BLaER1 treated with 17β-estradiol and CSF1 and Interleukin-3, amounts not matched to agents 10 nM and 100 nM (cell line): Measurements from ENCODE around the gene SPESP1.
"Not testable (repeated sequence)": the region's sequence is repeated elsewhere in the genome, so short reads cannot be mapped to it uniquely, and the experiment has no call there.

Experiments
- H3K27ac ChIP-seq, 11 experiments: shearing (Covaris generic); formaldehyde crosslinking; 2 replicates each; pipeline ENCODE4 v1.8.1; 2022
- H3K27me3 ChIP-seq, 11 experiments: shearing (Covaris generic); formaldehyde crosslinking; 2 replicates each; pipeline ENCODE4 v1.8.1; 2022
- H3K36me3 ChIP-seq, 11 experiments: shearing (Covaris generic); formaldehyde crosslinking; 2 replicates each; pipeline ENCODE4 v1.8.1; 2022
- H3K4me1 ChIP-seq, 10 experiments: shearing (Covaris generic); formaldehyde crosslinking; 2 replicates each; pipeline ENCODE4 v1.8.1; 2022
- H3K4me2 ChIP-seq, 11 experiments: shearing (Covaris generic); formaldehyde crosslinking; 2 replicates each; pipeline ENCODE4 v1.8.1; 2022
- H3K4me3 ChIP-seq, 10 experiments: shearing (Covaris generic); formaldehyde crosslinking; 2 replicates each; pipeline ENCODE4 v1.8.1; 2022
- H3K9ac ChIP-seq, 11 experiments: shearing (Covaris generic); formaldehyde crosslinking; 2 replicates each; pipeline ENCODE4 v1.8.1; 2022
- H3K9me3 ChIP-seq, 11 experiments: shearing (Covaris generic); formaldehyde crosslinking; replicated peaks in 1 of 11; 2 replicates each; pipeline ENCODE4 v1.8.1; 2022
- H4K20me1 ChIP-seq, 11 experiments: shearing (Covaris generic); formaldehyde crosslinking; 2 replicates each; pipeline ENCODE4 v1.8.1; 2022
- Cebpa-rat ChIP-seq, 11 experiments: shearing (Covaris generic); IDR thresholded peaks; 2 replicates each; pipeline ENCODE4 v1.8.1; 2022

SPESP1 gene

GRCh38 chr15:68939501-68939900 lies 9.2 kb downstream of the SPESP1 start:
- Histone ChIP-seq H3K9ac (no peak overlapping the region), H3K9me3 (no peaks in the 10 kb centered on the region; a peak in 1 of 22 replicates), H3K4me1 (no peaks in the 10 kb centered on the region), H3K4me2 (no peak overlapping the region), H3K27ac (no peak overlapping the region), H3K27me3 (no peaks in the 10 kb centered on the region), H3K36me3 (no peaks in the 10 kb centered on the region), H3K4me3 (no peak overlapping the region), H4K20me1 (no peaks in the 10 kb centered on the region)
- no peak for TF ChIP-seq Cebpa-rat (IDR thresholded peaks at IDR 0.05)

- no peak overlapping the region for H3K4me3 ChIP-seq
- no peaks in the 10 kb centered on the region for H3K36me3 ChIP-seq
- no peak overlapping the region for H3K9ac ChIP-seq
- TF ChIP-seq Cebpa-rat (IDR thresholded peaks at IDR 0.05), result no peak
- H3K27me3 ChIP-seq, result no peaks in the 10 kb centered on the region
- H3K9me3 ChIP-seq, result peaks cover 0 to 14% (median 6%) of the 10 kb centered on the region in 11 experiments; a peak in 5 of 22 replicates
- no peaks in the 10 kb centered on the region for H4K20me1 ChIP-seq
- no peak overlapping the region for H3K27ac ChIP-seq
- no peaks in the 10 kb centered on the region for H3K4me1 ChIP-seq
- H3K4me2 ChIP-seq, result no peak overlapping the region
These were observed 21.5 kb downstream of the SPESP1 start for GRCh38 chr15:68951813-68952212.

- no peak overlapping the region for H3K9ac ChIP-seq
- no peaks in the 10 kb centered on the region for H4K20me1 ChIP-seq
- no peaks in the 10 kb centered on the region for H3K27me3 ChIP-seq
- no peak overlapping the region for H3K4me2 ChIP-seq
- no peak overlapping the region for H3K27ac ChIP-seq
- H3K9me3 ChIP-seq, result peaks cover 0 to 6% (median 4%) of the 10 kb centered on the region in 11 experiments; a peak in 5 of 22 replicates
- H3K36me3 ChIP-seq, result no peaks in the 10 kb centered on the region
- TF ChIP-seq Cebpa-rat (IDR thresholded peaks at IDR 0.05), result no peak
- H3K4me1 ChIP-seq, result 0 out of 20 replicates have a peak, but pooled peaks cover 0 to 4% (median 0%) of the 10 kb centered on the region in 10 experiments
- H3K4me3 ChIP-seq, result no peak overlapping the region
These were observed 27.4 kb downstream of the SPESP1 start for GRCh38 chr15:68957696-68958095.

- Histone ChIP-seq H3K9ac (no peak overlapping the region), H4K20me1 (no peaks in the 10 kb centered on the region)
These were observed 28.3 kb downstream of the SPESP1 start for GRCh38 chr15:68958597-68958996.

GRCh38 chr15:68962465-68962864 lies 32.1 kb downstream of the SPESP1 start:
- Histone ChIP-seq H3K27me3 (no peaks in the 10 kb centered on the region), H3K36me3 (no peaks in the 10 kb centered on the region), H3K4me1 (peaks cover 0 to 12% (median 0%) of the 10 kb centered on the region in 10 experiments; a peak in 3 of 20 replicates), H3K9me3 (peaks cover 0 to 34% (median 25%) of the 10 kb centered on the region in 11 experiments; a peak in 19 of 22 replicates), H3K27ac (no peak overlapping the region), H3K4me2 (no peak overlapping the region), H3K9ac (no peak overlapping the region), H4K20me1 (no peaks in the 10 kb centered on the region), H3K4me3 (no peak overlapping the region)
- no peak for TF ChIP-seq Cebpa-rat (IDR thresholded peaks at IDR 0.05)

More at GRCh38 chr15:68958597-68958996, 28.3 kb downstream of the SPESP1 start:
- H3K9me3 ChIP-seq, result peaks cover 0 to 14% (median 11%) of the 10 kb centered on the region in 11 experiments; a peak in 11 of 22 replicates
- no peaks in the 10 kb centered on the region for H3K36me3 ChIP-seq
- H3K27me3 ChIP-seq, result no peaks in the 10 kb centered on the region
- H3K4me3 ChIP-seq, result no peak overlapping the region
- 0 out of 20 replicates have a peak, but pooled peaks cover 0 to 6% (median 0%) of the 10 kb centered on the region in 10 experiments for H3K4me1 ChIP-seq
- TF ChIP-seq Cebpa-rat (IDR thresholded peaks at IDR 0.05), result no peak
- H3K4me2 ChIP-seq, result no peak overlapping the region
- H3K27ac ChIP-seq, result no peak overlapping the region

GRCh38 chr15:68963719-68964118 lies 33.4 kb downstream of the SPESP1 start:
- H3K9ac ChIP-seq, H4K20me1 ChIP-seq, H3K27ac ChIP-seq, H3K4me2 ChIP-seq, H3K36me3 ChIP-seq, H3K27me3 ChIP-seq, H3K4me3 ChIP-seq: not testable (repeated sequence)
- peaks cover 9 to 46% (median 36%) of the 10 kb centered on the region in 11 experiments for H3K9me3 ChIP-seq
- H3K4me1 ChIP-seq, result peaks cover 0 to 12% (median 0%) of the 10 kb centered on the region in 10 experiments; a peak in 3 of 20 replicates

- Histone ChIP-seq H3K9me3 (peaks cover 20 to 56% (median 47%) of the 10 kb centered on the region in 11 experiments), H3K4me2 (no peak overlapping the region), H3K36me3 (no peaks in the 10 kb centered on the region), H3K27me3 (no peaks in the 10 kb centered on the region), H3K27ac (no peak overlapping the region), H3K9ac (no peak overlapping the region), H3K4me3 (no peak overlapping the region), H3K4me1 (peaks cover 0 to 12% (median 0%) of the 10 kb centered on the region in 10 experiments; a peak in 3 of 20 replicates), H4K20me1 (no peaks in the 10 kb centered on the region)
- no peak for TF ChIP-seq Cebpa-rat (IDR thresholded peaks at IDR 0.05)
These were observed 36.7 kb downstream of the SPESP1 start for GRCh38 chr15:68966996-68967395.

- Histone ChIP-seq H3K27me3 (no peaks in the 10 kb centered on the region), H3K9ac (no peak overlapping the region), H3K36me3 (no peaks in the 10 kb centered on the region), H3K4me2 (no peak overlapping the region), H3K9me3 (peaks cover 20 to 55% (median 46%) of the 10 kb centered on the region in 11 experiments), H3K27ac (no peak overlapping the region), H4K20me1 (no peaks in the 10 kb centered on the region), H3K4me1 (peaks cover 0 to 12% (median 0%) of the 10 kb centered on the region in 10 experiments; a peak in 3 of 20 replicates), H3K4me3 (no peak overlapping the region)
- TF ChIP-seq Cebpa-rat (IDR thresholded peaks at IDR 0.05), result no peak
These were observed 37.6 kb downstream of the SPESP1 start for GRCh38 chr15:68967948-68968347.

- Histone ChIP-seq H3K4me1 (peaks cover 0 to 12% (median 0%) of the 10 kb centered on the region in 10 experiments; a peak in 3 of 20 replicates), H3K4me2 (no peak overlapping the region), H4K20me1 (no peaks in the 10 kb centered on the region), H3K36me3 (no peaks in the 10 kb centered on the region), H3K9ac (no peak overlapping the region), H3K4me3 (no peak overlapping the region), H3K27ac (no peak overlapping the region), H3K27me3 (no peaks in the 10 kb centered on the region), H3K9me3 (peaks cover 21 to 47% (median 38%) of the 10 kb centered on the region in 11 experiments)
- TF ChIP-seq Cebpa-rat (IDR thresholded peaks at IDR 0.05), result no peak
These were observed 39.0 kb downstream of the SPESP1 start for GRCh38 chr15:68969298-68969697.
